NCI-H82 treated with DMSO at 0.1 percent for 48 hours (cell line): Measurements from ENCODE around the gene TRIML2.

Experiments
- DNase-seq: peaks from one replicate; lab custom pipeline; 2025; ENCODE audit not compliant: unreplicated experiment; lab: John Stamatoyannopoulos, UW

The TRIML2 gene, protein sequence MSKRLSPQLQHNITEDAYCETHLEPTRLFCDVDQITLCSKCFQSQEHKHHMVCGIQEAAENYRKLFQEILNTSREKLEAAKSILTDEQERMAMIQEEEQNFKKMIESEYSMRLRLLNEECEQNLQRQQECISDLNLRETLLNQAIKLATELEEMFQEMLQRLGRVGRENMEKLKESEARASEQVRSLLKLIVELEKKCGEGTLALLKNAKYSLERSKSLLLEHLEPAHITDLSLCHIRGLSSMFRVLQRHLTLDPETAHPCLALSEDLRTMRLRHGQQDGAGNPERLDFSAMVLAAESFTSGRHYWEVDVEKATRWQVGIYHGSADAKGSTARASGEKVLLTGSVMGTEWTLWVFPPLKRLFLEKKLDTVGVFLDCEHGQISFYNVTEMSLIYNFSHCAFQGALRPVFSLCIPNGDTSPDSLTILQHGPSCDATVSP

DNA sequence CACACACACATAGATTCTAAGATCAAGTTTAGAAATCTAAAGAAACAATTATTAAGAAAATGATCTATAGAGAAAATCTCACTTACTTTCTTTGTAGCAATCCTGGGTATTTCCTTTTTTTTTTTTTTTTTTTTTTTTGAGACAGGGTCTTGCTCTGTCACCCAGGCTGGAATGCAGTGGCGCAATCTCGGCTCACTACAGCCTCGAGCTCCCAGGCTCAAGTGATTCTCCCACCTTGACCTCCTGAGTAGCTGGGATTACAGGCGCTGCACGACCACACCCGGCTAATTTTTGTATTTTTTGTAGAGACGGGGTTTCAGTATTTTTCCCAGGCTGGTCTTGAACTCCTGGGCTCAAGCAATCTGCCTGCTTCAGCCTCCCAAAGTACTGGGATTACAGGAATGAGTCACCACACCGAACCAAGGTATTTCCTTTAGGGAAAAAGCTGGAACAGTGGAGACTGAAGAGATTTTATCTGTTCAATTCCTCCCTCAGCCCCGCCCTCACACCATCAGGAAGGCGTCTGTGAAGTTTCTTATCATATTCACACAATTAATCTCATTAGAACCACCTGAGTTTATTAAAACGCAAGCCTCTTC, at the start of gene TRIML2:
Gene TRIML2 (minus strand): TSS at position 447 of the 599 bp plus-strand sequence. CDS start 4,235 bp downstream, outside the sequence.
- DNase-seq: no peak

DNA sequence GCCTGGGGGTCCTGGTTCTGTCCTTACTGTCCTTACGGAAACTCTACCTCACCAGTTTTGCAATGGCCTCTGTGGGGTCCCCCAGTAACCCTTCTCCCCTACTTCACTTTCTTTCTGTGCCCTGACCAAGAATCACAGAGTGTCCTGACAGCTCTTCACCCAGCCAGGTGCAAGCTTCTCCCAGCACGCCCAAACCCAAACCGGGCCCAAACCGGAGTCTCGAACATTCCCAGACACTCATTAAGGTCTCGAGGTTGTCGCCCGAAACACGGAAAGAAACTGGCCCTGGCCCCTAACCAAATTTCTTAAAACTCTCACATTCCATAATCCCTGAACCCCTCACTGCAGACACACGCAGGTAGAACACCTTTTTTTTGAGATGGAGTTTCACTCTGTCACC, 48.9 kb upstream of the TRIML2 start:
- DNase-seq: no peak

DNA sequence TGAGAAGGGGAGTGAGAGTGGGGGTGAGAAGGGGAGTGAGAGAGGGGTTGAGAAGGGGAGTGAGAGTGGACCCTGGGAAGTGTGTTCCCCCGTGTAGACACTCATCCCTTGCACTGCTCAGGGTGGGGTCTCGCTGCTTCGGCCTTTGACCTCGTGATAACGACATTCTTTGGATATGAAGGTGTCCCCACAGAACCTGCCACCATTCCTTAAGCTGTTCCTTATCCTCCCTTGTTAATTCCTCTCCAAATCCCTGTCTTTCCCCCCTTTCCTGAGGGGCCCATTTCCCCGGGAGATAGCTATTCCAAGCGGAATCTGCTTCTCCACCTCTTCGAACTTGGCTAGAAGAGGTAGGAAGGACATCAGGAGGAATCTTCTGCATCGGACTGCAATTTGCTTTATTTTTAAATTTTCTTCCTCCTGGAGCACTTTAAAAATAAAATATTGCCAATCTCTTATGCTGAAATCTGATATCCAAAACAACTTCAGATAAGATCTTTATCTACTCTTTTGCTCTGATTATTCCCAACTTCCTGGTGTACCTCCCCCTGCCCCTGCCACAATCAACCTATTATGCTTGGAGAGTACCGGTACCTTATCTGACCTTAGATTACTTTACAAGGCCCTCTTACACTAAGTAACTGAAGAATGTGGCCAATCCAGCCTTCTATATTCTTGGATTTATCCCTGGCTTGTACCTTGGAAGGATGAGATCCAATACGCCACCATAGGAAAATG, 45.4 kb upstream of the TRIML2 start:
- no peak for DNase-seq

DNA sequence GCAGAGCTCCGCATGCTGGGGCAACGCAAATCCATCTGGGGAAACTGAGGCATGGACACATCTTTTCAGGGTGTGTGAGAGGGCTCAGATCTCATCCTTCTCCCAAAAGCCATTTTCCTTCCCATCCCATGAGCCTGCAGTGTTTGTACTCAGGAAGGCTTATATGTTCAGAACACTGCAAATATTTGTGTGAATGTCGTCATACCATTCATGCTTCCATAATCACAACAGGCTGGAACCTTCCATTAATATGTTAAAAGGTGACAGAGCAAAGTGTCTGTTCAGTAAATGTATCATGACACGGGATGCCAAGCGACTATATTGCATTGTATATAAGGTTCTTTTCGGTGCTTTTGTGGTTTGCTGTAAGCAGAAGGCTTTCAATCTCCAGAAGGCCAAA, 38.4 kb upstream of the TRIML2 start:
- no peak for DNase-seq

DNA sequence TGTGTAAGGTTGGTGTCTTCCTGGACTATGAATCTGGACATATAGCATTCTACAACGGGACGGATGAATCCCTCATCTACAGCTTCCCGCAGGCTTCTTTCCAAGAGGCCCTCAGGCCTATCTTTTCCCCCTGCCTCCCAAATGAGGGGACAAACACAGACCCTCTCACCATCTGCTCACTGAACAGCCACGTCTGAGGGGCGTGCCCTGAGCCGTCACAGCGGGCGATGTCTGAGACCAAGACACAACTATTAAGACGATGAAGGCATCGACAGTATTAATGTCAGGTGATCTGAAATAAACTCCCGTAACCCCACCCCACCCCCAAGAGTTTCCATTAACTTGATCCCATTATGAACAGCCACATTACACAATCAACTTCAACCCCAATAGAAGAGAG, 37.8 kb upstream of the TRIML2 start:
- no peak for DNase-seq

DNA sequence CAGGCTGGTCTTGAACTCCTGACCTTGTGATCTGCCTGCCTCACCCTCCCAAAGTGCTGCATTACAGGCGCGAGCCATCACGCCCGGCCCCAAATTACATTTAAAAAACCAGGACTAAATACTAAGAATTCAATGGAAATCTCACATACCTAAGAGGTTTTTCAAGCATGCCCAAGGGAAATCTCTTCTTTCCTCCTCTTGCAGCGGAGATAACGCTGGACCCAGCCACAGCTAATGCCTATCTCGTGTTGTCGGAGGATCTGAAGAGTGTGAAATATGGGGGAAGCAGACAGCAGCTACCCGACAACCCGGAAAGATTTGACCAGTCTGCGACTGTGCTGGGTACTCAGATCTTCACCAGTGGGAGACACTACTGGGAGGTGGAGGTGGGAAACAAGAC, 37.2 kb upstream of the TRIML2 start:
- no peak for DNase-seq

DNA sequence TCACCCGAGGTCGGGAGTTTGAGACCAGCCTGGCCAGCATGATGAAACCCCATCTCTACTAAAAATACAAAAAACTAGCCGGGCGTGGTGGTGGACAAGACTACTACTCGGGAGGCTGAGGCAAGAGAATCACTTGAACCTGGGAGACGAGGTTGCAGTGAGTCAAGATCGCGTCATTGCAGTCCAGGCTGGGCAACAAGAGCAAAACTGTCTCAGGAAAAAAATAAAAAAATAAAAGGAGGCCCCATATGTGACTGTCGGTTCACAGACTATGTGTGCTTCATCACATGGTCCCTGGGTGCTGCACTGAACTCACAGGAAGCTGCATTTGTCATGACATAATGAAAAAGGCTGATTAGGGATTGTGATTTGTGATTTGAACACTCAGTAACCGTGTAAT, 36.2 kb upstream of the TRIML2 start:
- no peak for DNase-seq

DNA sequence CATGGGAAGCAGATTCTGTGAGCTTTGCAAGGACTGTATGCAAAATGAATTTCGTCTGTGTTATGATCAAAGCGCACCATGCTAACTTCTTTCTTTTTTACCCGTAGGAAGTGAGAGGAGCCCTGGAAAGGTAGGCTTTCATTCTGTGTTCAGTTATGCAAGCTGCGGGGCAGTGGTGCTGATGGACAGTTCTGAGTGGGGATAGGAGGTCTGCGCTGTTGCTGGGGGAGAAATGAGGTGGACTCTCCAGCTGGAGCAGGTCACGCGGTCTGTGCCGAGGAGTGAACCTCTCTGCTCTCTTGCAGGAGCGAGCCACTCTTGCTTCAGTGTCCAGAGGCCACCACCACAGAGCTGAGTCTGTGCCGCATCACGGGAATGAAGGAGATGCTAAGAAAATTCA, 34.3 kb upstream of the TRIML2 start:
- DNase-seq: no peak

DNA sequence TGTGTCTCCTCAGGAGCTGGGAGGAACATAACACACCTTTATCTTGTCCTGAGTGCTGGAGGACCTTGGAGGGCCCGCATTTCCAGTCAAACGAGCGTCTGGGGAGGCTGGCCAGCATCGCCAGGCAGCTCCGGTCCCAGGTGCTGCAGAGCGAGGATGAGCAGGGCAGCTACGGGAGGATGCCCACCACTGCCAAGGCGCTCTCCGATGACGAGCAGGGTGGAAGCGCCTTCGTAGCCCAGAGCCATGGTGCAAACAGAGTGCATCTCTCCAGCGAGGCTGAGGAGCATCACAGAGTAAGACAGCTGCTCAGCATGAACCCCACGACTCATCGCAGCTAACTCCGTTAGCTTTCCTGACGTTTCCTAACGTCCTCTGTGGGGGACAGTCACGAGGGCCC, 30.3 kb upstream of the TRIML2 start:
- DNase-seq: no peak

DNA sequence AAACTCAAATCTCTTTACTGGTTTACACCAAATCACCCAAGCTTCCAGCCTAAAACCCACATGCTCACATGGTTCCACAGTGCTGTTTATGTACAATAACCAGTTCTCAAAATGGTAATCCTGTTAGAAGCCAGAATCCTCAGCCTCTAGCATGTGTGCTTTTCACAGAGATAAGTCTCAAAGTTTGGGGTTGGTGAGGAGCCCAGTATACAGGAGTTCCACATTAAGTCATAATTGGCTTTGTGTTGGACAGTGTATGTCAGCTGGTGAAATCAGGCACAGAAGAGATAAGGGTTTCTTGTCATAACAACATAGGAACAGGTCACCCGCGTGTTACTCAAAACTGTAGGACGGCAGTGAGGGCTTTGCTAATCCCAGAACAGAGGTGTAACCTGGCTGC, 29.7 kb upstream of the TRIML2 start, which contains the start of gene TRIML1:
Gene TRIML1 (plus strand): TSS at position 301 of the 400 bp plus-strand sequence. CDS start 118 bp downstream, outside the sequence.
- DNase-seq: no peak

DNA sequence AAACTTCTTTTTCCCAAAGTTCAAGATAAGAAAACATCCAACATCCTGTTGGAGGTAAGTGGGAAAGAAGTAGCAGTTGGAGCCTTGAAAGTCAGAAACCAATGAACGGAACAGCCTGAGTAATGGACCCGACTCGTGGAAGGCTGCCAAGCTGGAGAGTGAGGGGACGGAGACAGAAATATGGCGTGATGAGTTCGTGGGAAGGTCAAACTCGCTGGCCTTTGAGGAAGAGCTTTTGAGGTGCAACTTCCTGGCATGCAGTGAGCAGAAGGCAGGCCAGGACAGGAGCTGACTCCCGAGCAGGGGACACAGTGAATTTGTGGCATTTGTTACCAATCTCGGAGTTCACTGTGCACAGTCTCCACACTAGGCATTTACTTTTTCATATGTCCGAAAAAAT, 28.8 kb upstream of the TRIML2 start:
- DNase-seq: no peak

DNA sequence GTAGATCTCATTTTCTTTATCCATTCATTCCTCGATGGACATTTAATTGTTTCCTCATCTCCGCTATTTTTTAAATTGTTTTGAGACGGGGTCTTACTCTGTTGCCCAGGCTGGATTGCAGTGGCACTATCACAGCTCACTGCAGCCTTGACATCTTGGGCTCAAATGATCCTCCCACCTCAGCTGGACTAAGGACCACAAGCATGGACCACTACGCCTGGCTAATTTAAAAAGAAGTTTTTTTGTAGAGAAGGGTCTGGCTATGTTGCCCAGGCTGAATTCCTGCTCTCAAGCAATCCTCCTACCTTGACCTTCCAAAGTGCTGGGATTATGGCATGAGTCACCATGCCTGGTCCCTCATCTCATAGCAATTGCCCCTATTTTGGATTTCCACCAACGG, 22.8 kb upstream of the TRIML2 start:
- no peak for DNase-seq

DNA sequence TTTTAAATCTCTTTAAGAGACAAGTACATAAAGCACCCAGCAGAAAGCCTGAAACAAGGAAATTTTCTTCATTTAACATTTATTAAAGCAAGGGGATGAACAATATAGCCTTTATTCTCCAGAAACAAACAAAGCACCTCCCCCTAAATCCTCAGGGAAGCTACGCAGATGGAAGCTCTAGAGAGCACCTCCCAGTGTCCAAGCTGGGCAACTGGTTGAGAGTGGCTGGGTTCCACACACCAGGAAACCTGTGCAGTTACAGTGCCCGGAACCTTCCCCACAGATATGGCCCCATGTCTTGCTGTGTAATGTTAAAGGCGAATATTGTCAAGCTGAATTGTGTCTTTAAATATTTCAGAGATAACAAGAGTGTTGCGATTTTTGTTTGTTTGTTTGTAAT, 21.0 kb upstream of the TRIML2 start:
- DNase-seq: no peak

DNA sequence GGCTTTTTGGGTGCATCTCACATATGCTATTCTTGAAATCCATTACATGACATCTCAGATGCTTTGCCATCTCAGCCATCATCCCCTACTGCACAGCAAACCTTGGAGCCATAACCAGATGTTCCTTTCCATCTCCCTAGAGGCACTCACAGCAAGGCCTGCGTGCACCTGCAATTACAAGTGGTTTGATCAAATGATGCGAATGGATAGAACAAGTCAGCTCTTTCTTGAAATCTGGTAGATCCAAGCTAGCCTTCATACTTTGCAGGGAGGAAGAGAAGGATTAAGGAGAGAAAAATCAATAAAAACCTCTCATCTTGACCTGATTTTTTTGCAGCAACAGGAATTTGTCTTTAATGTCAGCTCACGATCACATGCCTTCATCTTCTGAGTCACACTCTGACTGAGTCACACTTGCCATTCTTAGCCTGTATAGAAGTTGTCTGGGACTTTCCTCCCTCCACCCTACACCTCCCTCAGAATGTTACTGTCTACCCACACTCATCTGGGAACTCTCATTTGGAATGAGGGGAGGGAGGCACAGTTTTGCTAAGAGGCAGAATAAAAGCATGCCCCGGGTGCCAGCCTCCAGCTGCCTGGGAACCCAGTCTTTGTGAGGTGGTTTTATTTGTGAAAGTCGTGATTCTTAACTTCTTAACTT, 17.9 kb upstream of the TRIML2 start:
- DNase-seq: no peak

DNA sequence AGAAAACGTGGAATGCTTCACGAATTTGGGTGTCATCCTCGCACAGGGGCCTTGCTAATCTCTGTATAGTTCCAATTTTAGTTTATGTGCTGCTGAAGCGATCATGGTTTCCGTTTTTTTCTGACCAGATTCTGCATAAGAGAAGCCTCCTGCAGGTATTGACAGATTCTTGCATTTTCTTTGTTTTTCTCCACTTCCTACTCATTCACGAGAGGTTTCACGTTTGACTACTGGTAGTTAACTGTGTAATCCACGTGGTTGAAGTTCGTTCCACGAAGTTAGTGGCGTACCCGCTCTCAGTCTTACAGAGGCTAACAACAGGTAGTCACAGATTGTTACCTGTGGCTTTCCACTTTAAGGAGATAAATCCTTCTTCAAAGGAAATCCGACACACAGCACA, 12.1 kb upstream of the TRIML2 start:
- no peak for DNase-seq

DNA sequence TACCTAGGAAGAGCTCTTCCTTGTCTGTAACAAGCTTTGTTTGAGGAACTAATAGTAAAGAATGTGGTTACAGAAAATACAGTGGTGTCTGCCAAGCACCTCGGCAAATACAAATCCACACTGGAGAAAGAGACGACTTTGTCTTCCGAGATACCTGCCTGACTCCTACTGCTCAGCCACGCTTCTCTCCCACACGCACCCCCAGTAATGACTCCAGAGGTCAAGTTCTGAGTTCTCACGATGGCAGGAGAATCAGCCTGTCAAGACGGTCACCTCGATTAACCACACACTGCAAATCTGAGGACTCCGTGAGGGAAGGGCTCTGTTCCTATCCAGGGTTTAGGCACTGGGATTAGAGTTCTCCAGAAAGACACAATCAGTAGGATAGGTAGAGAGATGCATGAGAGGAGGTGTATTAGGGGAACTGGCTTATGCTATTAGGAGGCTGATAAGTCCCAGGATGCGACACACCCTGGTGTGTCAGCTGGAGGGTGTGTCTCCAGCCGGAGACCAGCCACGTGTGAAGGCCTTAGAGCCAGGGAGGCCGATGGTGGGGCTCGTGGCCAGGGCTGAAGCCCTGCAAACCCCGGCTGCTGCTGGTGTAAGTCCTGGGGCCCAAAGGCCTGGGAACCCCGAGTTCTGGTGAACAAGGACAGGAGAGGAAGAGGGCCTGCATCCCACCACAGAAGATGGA, 8.4 kb upstream of the TRIML2 start:
- no peak for DNase-seq

DNA sequence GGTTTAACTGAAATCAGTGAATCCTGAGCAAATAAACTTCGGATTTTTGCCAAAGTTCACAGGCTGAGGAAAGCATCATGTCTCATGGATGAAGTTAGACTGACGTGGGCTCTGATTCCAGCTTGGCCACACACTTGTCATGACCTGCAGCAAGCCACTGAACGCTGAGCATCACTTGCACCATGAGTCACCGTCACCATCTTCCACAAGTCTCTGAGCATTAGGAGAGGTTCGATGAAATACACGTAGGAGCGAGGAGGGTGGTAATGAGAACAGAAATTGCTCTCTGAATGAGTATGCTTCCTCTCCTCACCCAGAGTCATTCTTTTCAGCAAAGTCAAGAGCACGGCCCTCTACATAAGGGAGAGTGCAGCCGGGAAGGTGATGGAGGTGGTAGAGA, 3.8 kb upstream of the TRIML2 start:
- no peak for DNase-seq

DNA sequence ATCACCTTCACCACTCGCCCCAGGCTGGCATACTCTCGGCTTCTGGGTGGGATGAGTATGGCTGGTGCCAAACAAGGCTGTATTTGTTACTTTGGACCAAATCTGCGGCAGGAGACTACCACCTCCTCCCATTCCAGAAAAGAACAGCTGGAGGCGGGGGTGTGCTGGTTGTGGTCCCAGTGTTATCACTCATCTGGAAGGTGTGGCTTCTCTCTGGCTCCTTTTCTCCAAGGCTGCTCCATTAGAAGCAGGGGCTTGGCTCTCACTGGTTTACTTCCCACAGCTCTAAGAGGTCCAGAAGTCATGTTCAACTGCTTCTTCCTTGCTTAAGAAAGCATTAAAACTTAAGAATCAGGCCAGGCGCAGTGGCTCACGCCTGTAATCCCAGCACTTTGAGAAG, 2.6 kb upstream of the TRIML2 start:
- no peak for DNase-seq

DNA sequence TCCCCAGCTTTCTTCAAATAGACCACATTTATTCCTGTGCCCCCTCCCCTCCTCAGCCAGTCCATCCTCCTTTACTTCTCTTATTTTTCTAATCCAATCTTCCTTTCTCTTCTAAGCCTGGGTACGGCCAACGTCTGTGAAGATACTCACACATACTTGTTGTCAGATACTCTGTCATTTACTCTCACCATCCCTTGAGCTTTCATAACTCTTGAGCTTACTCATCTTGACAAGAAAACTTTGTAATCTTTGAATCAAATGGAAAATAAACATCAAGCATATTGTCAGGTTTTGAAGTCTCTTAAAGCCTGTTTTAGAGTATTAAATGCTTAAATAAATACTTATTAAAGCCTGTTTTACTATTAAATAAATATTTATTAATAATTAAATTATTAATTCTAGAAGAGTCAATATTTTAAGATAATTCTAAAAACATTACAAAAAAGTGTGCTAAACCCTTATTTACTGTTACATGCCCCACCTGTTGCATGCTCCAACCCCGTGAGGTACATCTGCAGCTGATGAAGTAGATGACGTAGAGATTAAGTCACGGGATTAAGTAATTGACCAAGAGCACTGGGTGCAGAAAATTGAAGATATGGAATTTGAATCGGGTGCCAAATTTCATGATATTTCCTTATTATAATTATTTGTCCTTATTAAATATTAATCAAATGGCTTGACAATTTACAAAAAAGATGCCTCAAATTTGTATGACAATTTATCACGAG, 1.5 kb upstream of the TRIML2 start:
- DNase-seq: no peak

DNA sequence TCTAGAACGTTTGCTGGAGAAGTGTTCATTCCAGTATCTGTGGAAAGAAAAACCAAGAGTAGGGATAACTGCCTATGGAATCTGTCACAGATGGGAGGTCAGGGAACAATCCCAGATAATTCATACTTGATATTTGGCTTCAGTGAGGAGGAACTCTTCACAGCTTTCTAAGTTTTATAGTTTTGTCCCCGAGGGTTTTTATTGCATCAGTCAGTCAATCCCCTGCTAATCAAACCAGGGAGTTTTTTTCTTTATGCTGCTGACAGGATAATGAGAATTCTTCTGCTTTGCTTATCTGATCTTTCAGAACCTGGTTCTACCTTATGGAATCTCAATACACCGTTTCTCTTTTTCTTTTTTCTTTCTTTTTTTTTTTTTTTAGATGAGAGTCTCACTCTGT, 633 bp upstream of the TRIML2 start:
- no peak for DNase-seq
